ENCODE data around the gene SRRM5.
"Not testable (repeated sequence)": the region's sequence is repeated elsewhere in the genome, so short reads cannot be mapped to it uniquely, and the experiment has no call there.

The SRRM5 gene

GRCh38 chr19:43643326-43643725, 31.4 kb downstream of the SRRM5 start:
- in situ Hi-C loops (cut with MboI; ENCODE audit: low sequenced_read_pairs, unreplicated experiment): no loop called here
- TF ChIP-seq, protein P1, sequence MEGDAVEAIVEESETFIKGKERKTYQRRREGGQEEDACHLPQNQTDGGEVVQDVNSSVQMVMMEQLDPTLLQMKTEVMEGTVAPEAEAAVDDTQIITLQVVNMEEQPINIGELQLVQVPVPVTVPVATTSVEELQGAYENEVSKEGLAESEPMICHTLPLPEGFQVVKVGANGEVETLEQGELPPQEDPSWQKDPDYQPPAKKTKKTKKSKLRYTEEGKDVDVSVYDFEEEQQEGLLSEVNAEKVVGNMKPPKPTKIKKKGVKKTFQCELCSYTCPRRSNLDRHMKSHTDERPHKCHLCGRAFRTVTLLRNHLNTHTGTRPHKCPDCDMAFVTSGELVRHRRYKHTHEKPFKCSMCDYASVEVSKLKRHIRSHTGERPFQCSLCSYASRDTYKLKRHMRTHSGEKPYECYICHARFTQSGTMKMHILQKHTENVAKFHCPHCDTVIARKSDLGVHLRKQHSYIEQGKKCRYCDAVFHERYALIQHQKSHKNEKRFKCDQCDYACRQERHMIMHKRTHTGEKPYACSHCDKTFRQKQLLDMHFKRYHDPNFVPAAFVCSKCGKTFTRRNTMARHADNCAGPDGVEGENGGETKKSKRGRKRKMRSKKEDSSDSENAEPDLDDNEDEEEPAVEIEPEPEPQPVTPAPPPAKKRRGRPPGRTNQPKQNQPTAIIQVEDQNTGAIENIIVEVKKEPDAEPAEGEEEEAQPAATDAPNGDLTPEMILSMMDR (IDR thresholded peaks at IDR 0.05; ENCODE audit: borderline replicate concordance, control extremely low read depth, extremely low read depth, insufficient read depth, missing control alignments): no peak
- DNase-seq (ENCODE audit: low spot score): no peak

DNA sequence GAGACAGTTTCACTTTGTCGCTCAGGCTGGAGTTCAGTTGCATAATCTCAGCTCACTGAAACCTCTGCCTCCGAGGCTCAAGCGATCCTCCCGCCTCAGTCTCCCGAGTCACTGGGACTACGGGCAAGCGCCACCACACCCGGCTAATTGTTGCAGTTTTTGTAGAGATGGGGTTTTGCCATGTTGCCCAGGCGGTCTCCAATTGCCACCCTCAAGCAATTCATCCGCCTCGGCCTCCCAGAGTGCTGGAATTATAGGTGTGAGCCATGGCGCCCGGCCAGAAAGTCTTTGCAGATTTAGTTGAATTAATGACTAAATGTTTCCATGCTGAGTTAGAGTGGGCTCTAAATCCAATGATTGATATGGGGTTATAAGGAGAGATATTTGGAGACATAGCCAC, 32.3 kb downstream of the SRRM5 start:
- DNase-seq (ENCODE audit: low spot score): no peak
- TF ChIP-seq, protein P1 (IDR thresholded peaks at IDR 0.05; ENCODE audit: borderline replicate concordance, control extremely low read depth, extremely low read depth, insufficient read depth, missing control alignments): no peak
- in situ Hi-C loops (cut with MboI; ENCODE audit: low sequenced_read_pairs, unreplicated experiment): no loop called here

- no peak for DNase-seq (ENCODE audit: low spot score)
- TF ChIP-seq, protein P1 (IDR thresholded peaks at IDR 0.05; ENCODE audit: borderline replicate concordance, control extremely low read depth, extremely low read depth, insufficient read depth, missing control alignments): no peak
Observed at GRCh38 chr19:43648633-43649032, 36.7 kb downstream of the SRRM5 start.

DNA sequence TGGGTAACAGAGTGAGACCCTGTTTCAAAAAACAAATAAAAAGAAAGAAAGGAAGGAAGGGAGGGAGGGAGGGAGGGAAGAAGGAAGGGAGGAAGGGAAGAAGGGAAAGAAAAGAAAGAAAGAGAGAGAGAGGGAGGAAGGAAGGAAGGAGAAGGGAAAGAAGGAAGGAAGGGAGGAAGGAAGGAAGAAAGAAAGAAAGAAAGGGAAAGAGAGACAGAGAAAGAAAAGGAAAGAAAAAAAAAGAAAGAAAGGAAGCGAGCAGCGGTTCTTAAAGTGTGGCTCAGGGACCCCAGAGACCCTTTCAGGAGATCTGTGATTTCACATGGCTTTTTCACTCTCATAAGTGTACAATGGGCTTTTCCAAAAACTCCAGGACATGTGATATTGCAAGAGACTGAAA, 37.6 kb downstream of the SRRM5 start:
- in situ Hi-C loops (cut with MboI; ENCODE audit: low sequenced_read_pairs, unreplicated experiment): no loop called here
- TF ChIP-seq, protein P1 (IDR thresholded peaks at IDR 0.05; ENCODE audit: borderline replicate concordance, control extremely low read depth, extremely low read depth, insufficient read depth, missing control alignments): no peak
- DNase-seq (ENCODE audit: low spot score): no peak

More at GRCh38 chr19:43648633-43649032, 36.7 kb downstream of the SRRM5 start:
- in situ Hi-C loops (cut with MboI; ENCODE audit: low sequenced_read_pairs, unreplicated experiment): no loop called here

GRCh38 chr19:43650276-43650675, 38.4 kb downstream of the SRRM5 start:
- in situ Hi-C loops (cut with MboI; ENCODE audit: low sequenced_read_pairs, unreplicated experiment); DNase-seq (ENCODE audit: low spot score): not testable (repeated sequence)

DNA sequence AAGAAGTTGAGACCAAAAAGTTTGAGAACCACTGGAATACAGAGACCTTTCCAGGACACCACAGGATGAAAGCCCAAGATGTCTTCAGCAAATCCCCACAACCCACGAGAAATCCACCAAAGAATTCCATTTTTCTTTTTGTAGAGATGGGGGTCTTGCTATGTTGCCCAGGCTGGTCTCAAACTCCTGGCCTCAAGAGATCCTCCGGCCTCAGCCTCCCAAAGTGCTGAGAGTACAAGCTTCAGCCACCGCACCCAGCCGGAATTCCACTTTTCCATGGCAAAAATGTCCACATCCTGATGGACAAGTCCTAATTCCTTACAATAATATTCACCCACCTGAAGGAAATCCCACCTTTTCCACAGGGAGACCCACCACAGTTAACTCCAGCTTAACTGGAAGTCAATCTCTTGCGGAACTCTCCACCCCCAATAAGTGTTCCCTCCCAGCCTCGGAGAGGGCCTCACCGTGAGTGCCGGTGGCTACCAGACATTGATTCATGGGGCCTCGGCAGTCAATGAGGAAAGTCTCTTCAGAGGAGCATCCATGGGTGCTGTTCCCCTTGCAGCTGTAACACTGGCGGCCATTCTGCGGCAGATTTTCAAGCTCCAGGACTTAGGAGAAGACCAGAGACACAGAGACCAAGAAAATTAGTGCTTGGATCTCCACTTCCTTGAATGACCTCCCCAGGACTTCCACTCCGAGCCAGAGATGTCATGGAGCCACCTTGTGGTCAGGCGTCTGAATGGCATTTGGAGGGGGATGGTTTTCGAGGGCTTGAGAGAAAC, 40.1 kb downstream of the SRRM5 start:
- TF ChIP-seq, protein P1 (IDR thresholded peaks at IDR 0.05; ENCODE audit: borderline replicate concordance, control extremely low read depth, extremely low read depth, insufficient read depth, missing control alignments): peak; percentile 64
- DNase-seq (ENCODE audit: low spot score): peak; percentile 70
- in situ Hi-C loops (cut with MboI; ENCODE audit: low sequenced_read_pairs, unreplicated experiment): no loop called here

DNA sequence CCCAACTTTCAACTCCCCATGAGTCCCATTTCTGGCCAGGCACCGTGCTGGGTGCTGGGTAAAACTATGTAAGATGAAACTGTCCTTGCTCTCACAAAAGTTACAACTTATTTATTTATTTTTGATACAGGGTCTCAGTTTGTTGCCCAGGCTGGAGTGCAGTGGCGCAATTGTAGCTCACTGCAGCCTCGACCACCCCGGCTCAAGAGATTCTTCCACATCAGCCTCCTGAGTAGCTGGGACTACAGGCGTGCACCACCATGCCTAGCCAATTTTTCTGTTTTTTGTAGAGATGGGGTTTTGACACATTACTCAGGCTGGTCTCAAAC, 40.6 kb downstream of the SRRM5 start:
- TF ChIP-seq, protein P1 (IDR thresholded peaks at IDR 0.05; ENCODE audit: borderline replicate concordance, control extremely low read depth, extremely low read depth, insufficient read depth, missing control alignments): no peak
- in situ Hi-C loops (cut with MboI; ENCODE audit: low sequenced_read_pairs, unreplicated experiment): no loop called here
- DNase-seq (ENCODE audit: low spot score): no peak
